HG02623 (cell line): ENCODE measurements around the gene CDC42BPG.
"Not testable (repeated sequence)": the region's sequence is repeated elsewhere in the genome, so short reads cannot be mapped to it uniquely, and the experiment has no call there.

Source experiments
- ATAC-seq: cut with Tn5 transposase; IDR thresholded peaks from one replicate; pipeline ENCODE4 v1.9.1; 2021; ENCODE audit warnings: moderate library complexity; ENCODE audit not compliant: unreplicated experiment

Gene CDC42BPG

DNA sequence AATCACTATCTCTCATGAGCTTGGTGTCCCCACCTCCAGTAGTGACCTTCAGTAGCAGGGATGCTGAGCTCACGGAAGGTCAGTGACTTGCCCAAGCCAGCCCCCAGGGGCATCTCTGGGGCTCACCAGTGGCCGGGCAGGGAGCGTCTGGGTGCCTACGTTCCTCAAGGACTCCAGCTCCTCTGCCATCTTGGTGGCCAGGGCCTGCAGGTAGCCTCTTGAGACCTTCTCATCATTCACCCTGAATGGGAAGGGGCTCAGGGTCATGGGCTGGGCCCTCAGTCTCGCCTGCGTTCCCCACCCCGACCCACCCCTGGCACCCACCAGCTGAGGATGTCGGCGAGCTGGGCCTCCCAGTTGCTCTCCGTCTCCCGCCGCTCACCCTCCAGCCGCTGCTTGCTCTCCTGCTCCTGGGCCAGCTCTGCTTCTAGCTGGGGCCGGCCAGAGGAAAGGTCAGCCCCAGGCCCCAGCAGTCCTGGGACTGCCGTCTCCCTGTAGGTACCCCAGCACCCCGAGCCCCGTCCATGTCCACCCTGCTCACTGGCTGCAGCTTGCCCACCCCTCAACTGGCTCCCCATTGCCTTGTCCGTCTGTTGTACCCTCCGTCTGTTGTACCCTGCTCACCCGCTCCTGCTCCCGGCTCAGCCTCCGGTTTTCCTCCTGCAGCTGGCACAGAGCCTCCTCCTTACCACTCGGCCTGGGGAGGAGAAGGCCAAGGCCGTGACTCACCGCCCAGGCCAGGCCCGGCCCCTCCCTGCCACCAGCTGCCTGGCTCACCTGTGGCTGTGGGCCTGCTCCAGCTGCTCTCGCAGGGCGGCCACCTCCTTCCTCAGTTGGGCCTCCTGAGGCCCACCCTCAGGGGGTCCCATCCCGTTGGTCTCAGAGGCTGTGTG is 9.5 kb downstream of the CDC42BPG start:
- ATAC-seq: no peak

DNA sequence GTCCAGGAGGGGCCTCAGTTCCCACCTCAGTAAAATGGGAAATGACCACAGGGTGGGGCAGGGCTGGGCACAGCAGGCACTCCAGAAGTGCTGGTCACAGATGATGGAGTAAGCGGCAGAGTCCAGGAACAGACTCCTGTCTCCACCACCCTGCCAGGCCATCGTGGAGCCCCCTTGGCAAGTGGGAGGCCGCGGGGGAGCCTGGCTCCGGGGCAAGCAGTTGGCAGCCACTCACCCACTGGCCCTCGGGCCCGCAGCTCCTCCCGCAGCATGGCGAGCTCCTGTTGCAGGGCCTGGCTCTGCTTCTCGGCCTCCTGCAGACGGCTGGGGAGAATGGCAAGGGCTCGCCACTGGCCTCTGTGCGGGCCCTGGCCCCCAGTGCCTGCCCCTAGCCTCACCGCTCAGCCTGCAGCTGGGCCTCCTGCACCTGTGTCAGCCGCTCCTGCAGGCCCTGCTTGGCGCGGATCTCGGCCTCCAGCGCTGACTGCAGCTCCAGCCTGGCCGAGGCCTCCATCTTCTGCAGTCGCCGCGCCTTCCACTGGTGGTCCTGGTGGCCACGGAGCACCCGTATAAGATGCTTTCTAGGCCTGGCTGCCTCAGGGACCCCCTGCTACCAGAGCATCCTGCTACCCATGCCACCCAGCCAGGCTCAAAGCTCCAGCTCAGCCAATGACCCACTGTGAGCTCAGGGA is 10.3 kb downstream of the CDC42BPG start:
- ATAC-seq: no peak

DNA sequence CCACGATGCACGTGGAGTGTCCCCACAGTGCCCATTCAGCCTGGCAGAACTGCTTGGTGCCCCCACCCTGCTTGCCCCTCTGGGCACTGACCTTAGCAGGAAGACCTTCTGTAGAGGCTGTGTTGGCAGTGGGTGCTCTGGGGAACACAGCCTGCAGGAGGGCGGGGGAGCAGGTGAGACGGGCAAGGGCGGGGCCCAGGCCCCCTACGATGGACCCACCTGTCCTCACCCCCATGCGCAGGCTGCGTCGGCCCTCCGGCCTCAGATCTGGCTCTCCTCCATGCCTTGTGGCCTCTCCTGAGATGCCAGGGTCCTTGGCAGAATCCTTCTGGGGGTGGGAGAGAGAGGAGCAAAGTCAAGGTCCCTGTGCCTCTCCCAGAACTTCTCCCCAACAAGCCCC is 10.9 kb downstream of the CDC42BPG start:
- no peak for ATAC-seq

DNA sequence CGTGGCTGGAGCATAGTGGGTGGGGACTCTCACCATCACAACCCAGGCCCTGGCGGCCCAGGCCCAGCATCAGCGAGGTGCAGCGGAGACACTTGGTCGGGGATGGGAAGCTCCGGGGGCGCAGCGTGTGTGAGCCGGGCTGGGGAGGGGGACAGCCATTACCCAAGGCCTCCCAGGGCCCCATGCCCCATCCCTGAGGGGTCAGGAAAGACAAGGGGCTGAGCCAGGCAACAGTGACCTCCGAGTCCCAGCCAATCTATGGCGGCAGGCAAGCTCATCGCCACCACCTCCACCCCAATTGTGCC is 11.3 kb downstream of the CDC42BPG start:
- no peak for ATAC-seq

DNA sequence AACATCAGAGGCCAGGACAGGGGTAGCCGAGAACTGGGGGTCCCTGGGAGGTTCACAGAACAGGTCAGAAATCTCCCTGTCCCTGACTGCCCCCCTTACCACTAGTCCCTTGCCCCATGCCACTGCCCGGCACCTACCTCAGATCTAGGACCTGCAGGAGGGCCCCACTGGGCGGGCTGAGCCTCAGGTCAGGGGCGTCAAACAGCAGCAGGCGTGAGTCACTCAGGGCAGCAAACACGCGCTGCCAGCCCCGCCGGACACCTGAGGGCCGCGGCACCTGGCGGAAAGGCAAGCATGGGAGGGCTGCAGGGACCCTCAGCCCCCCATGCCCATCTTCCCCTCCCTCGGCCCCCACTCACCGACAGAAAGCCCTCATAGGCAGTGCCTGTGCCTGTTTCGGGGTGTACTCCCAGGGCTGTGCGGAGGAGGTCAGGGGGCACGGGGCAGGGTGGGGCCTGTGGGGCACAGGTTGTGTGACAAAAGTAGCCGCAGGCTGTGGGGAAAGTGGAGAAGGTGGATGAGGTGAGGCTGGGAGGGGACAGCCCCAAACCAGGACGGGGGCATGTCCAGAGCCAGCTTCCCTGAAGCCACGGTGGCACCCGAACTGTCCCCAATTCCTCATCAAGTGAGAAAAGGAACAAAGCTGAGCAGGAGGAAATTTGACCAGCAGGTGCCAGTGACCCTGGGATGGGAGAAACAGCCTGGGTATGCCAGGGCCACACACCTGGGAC is 11.8 kb downstream of the CDC42BPG start:
- ATAC-seq: no peak

DNA sequence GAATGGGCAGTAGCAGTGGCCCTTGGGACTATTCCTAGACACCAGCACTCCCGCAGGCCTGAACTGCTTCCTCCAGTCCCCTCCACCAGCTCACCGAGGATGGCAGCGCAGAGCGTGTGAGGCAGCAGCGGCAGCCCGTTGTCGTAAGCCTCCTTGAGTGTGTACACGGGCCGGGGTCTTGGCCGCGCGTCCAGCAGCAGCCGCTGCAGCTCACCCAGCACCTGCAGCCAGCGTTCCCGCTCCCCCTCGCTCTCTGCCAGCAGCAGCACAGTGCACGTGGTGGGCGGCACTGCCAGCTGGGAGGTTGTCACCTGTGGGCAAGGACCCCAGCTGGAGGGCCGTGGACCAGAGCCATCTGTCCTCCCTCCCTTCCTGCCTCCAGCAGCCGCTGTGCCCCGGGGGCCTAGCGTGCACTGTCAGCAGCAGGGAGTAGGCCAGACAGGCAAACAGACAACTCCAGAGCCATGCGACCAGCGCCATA is 13.0 kb downstream of the CDC42BPG start:
- no peak for ATAC-seq

DNA sequence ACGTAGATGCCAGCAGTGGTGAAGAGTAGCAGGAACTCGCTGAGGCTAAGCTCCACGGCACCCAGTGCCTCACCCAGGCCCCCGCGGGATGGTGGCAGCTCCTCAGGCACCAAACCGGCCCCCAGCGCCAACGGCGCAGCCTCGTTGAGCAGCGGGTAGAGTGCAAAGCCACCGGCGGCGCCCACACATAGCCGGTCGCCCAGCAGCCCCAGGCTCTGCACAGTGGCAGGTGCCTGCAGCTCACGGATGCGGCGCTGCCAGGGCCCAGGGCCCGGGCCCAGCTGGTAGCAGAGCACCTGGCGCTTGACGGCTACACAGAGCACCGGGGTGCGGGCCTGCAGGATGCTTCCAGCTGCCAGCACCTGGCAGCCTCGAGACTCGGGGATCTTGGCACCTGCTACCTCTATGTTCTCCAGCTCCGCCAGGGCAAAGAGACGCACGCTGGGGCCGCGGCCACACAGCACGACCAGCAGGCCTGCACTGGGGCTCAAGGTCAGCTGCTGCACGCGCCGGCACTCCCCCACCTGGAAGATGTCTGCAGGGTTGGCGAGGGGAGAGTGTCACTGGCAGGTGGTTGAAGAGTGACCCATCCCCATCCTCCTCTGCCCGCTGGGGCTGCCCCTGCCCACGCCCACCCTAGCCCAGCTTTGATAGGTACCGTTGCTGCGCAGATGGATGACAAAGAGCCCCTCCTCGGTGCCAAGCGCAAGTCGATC is 14.8 kb downstream of the CDC42BPG start:
- no peak for ATAC-seq

DNA sequence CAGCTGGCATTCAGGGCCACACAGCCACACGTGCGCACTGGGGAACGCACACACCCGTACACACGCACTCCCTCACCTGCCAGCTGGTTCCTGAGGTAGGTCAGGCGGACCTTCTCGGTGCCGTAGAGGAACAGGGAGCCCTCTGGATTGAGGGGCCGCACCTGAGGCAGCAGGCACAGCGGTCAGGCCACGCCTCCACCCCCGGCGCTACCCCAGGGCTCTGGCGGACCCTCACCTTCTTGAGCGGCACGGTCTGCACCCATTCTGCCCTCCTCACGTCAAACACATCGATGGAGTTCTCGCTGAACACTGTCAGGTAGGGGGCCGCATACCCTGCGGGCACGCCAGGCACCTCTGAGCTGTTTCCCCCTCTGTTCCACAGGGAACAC is 17.0 kb downstream of the CDC42BPG start:
- no peak for ATAC-seq

DNA sequence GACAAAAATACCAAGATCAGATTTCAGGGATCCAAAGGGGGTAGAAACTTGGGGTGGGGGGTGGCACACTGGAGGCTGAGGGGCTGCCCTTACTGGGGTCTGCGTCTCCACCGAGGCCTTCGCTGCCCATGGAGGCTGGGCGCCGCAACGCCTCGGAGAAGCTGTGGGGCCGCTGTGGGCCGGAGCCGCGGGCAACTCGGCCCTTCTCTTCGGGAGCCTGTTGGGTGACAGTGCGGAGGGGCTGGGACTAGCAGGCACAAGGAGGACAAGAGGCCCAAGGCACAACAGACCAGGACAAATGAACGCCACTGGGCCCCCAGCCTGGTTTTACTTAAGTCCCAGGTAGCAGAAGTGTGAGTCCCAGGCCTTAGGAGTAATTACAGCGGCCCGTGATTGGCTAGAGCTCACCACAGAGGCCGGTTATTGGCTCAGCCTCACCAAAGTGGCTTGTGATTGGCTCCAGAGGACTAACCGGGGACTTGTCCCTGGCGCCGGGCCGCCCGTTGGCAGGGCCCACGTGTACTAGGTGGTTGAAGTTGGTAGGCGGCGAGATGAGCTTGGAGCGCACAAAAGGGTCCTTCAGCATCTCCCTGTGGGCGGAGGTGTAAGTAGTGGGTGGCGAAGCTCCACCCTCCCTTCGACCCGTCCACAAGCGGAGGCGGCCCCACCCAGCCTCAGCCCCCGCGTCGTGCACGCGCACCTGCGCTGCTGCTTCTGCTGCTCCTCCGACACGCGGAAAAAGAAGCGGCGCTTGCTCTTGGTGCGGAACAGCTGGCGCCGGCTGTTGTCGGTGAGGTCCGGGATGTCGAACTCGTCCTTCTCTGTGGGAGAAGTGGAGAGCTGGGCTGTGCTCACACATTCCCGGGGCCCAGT is 17.6 kb downstream of the CDC42BPG start:
- ATAC-seq: no peak

DNA sequence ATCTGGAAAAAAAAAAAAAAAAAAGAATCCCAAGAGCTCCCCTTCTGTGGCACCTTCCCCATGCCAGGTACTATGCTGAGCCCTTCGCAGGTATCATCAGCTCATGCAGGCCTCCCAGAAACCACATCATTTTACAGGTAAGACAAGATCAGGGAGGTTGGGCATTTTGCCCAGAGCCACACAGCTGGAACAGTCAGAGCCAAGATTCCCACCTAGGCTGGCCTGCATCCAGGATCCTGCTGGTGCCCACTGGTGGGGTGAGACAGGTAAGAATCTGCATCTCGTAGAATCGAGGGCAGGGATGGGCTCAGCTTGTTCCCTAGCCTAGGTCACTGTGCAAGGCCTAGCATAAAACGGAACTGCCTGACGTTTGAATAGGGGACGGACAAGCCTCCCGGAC is 18.4 kb downstream of the CDC42BPG start:
- no peak for ATAC-seq

DNA sequence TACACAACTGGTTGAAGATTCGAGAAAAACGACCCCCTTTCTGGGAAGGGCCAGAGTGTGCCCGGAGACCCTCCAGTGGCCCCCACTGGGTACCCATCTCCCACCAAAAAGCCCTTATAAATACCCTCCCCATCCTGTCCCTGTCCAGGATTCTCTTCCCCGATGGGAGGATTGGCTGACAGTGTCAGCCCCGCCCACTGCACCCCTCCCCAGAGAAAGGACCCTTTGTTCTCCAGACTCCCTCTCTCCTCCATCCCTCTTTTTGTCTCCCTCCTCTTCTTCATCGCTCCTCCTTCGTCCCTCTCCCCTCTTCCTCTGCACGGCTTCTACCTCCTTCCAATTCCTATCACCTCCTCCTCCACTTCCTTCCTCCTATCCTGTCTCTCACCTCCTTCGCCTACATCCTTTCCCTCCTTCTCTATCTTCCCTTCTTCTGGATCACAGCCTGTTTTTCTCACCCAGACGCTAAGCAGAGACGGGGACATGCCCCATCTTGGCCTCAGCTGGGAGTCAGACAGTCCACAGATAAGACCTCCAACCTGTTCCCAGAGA is 20.8 kb downstream of the CDC42BPG start:
- ATAC-seq: no peak

DNA sequence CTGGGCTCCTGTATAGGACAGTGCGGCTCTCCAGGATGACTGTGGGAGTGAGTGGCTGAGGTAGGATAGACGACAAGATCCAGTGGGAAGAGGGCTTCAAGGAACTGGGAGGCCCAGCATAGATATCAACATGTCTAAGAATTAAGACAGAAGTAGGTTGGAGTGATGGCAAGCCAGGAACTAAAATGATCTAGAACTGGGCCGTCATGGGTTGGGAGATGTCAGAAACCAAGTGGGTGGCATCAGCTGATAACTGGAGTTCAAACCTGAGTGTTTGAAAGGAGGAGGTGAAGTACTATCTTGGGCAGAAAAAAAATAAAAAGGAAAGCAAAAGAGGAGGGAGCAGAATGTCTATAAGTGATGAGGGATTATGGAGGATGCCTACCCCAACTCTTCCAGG is 27.0 kb downstream of the CDC42BPG start:
- no peak for ATAC-seq

DNA sequence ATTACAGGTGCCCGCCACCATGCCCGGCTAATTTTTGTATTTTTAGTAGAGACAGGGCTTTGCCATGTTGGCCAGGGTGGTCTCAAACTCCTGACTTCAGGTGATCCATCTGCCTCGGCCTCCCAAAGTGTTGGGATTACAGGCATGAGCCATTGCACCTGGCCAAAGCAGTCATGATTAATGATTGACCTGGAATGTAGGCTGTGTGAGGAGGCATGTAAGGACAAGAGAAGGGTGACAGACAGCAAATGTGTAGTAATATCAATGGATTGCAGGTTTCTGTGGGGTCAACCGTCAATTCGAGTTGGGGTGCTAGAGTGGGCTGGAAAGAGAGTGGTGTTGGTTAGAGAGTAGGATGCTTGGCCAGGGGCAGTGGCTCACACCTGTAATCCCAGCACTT is 29.0 kb downstream of the CDC42BPG start:
- not testable (repeated sequence) for ATAC-seq

DNA sequence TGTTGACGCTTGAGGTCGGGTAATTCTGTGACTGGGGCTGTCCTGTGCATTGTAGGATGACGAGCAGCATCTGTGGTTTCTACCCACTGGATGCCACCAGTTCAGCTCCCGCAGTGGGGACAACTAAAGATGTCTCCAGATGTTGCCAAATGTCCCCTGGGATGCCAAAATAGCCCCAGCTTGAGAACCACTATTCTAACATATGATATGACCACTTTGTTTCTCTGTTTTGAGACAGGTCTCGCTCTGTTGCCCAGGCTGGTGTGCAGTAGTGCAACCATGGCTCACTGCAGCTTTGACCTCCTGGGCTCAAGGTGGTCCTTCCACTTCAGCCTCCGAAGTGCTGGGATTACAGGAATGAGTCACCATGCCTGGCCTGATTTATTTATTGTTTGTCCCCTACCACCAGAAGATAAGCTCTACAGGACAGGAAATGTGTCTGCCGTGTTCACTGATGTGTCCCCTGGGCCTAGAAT is 29.7 kb downstream of the CDC42BPG start:
- ATAC-seq: no peak

DNA sequence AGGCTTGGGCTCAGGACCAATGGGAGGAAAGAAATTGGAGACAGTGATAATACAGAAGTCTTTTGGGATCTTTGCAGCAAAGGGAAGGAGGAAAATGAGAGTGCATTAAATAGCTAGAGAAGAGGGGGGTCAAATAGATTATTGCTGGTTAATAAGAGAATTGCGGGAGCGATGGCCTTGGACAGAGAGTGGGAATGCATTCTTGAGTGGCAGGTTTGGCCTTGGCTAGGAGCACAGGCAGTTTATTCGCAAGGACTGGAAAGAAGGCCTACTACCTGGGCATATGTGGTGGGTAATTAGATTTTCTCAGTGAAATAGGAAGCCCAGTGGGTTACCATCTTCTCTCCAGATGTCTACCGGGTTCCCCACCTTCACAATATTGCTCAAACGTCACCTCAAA is 30.6 kb downstream of the CDC42BPG start:
- ATAC-seq: no peak

DNA sequence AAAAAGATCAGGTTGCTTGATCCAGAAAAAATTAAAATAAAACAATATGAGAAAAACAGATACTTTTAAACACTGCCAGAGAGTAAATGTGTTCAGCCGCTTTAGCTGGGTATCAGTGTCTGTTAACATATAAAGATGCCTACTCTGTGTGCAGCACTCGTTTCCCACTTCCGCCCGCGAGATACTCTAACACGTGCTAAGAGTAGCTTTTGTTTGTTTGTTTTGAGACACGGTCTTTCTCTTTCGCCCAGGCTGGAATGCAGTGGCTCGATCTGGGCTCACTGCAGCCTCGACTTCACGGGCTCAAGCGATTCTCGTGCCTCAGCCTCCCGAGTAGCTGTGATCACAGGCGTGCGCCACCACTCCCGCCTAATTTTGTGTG is 33.6 kb downstream of the CDC42BPG start:
- peak; percentile 8 for ATAC-seq

DNA sequence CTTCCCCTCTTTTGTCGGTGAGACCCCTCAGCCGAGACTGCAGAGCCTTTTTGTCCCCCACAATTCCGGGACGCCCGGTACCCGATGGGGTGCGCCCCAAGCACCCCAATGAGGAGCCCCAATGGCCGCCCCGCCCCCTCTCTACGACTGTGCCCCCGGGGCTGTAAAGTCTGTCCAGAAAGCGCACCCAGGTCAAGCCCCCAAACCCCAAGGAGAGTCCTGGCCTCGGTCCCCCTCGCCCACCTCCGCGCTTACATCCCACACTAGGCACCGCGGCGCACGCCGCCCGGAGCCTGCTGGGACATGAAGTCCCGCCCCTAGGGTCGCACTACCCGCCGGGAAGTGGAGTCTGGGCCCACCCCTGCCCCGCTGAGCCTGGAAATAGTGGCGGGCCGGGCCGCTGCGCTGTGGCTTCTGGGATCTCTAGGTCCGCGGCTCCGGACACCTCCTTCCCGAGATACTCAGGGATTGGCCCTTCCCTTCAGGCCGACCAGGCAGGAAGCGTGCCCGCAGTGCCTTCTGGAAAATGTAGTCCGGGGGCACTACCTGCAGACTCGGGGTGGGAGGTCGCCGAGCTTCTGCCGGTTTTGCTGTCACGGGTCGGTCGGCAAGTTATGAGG is 34.1 kb downstream of the CDC42BPG start, which contains the start of gene MEN1:
MEN1 (minus strand) TSS at position 281 of the 620 bp plus-strand sequence. CDS start 442 bp downstream, outside the sequence.
- ATAC-seq: peak; percentile 63

DNA sequence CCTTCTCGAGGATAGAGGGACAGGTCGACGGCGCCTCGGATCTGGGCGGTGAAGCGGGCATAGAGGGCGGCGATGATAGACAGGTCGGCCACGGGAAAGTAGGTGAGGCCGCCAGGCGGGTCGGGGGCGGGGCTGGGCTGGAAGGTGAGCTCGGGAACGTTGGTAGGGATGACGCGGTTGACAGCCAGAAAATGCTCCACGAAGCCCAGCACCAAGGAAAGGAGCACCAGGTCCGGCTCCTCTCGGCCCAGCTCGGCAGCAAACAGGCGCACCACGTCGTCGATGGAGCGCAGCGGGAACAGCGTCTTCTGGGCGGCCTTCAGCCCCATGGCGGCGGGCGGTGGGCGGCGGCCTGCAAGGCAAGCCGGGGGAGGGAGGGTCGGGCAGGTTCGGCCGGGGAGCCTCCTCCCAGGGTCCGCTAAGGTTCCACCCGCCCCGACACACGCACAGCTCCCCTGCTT is 34.6 kb downstream of the CDC42BPG start:
- no peak for ATAC-seq

DNA sequence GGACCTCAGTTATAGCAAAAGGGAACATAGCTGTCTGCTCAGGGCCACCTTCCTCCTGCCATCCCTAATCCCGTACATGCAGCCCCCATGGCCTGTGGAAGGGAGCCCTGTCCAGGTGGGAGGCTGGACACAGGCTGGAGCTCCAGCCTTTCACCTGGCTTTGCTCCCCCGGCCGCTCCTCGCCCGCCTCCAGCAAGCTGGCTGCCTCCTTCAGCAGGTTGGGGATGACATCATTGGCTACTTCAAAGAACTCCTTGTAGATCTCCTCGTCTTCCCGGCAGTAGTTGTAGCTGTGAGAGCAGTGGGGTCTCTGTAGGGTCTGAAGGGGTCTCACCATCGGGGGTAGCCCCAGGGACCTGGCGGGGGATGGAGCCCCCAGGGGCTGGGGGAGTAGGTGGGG is 39.0 kb downstream of the CDC42BPG start:
- no peak for ATAC-seq
